ENCODE data around the gene TM2D1. TPM values are rescaled to one million over a fixed set of nuclear protein-coding genes. Genes with fewer than 3 reads are reported as not detected.
"Not testable (repeated sequence)": the region's sequence is repeated elsewhere in the genome, so short reads cannot be mapped to it uniquely, and the experiment has no call there.

Gene TM2D1
- total RNA-seq, 3 donors from 2014 or later, result 40.4 to 45.5 (median 42.6) TPM

DNA sequence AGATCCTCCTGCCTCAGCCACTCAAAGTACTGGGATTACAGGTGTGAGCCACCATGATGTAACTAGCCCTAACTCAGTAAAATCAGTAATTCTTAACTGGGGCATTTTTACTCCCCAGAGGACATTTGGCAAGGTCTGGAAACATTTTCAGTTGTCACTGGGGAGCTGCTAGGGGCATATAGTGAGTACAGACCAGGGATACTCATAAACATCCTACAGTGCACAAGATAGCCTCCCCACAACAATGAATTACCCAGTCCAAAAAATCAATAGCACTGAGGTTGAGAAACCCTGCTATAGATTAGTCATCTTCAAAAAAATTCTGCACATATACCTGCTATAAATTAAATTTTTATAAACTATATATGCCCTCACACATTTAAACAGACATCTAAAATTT is 13.0 kb downstream of the TM2D1 start:
- ATAC-seq, result no peak
- no peaks in the 10 kb centered on the region for H3K4me1 ChIP-seq (ENCODE audit: low read depth)
- H3K36me3 ChIP-seq (ENCODE audit: low read depth), result no peaks in the 10 kb centered on the region
- no peak overlapping the region for H3K4me3 ChIP-seq
- TF ChIP-seq, protein P1, sequence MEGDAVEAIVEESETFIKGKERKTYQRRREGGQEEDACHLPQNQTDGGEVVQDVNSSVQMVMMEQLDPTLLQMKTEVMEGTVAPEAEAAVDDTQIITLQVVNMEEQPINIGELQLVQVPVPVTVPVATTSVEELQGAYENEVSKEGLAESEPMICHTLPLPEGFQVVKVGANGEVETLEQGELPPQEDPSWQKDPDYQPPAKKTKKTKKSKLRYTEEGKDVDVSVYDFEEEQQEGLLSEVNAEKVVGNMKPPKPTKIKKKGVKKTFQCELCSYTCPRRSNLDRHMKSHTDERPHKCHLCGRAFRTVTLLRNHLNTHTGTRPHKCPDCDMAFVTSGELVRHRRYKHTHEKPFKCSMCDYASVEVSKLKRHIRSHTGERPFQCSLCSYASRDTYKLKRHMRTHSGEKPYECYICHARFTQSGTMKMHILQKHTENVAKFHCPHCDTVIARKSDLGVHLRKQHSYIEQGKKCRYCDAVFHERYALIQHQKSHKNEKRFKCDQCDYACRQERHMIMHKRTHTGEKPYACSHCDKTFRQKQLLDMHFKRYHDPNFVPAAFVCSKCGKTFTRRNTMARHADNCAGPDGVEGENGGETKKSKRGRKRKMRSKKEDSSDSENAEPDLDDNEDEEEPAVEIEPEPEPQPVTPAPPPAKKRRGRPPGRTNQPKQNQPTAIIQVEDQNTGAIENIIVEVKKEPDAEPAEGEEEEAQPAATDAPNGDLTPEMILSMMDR (IDR thresholded peaks at IDR 0.05), result no peak
- DNase-seq, result no peak
- intact Hi-C loops (cut with DNase I, micrococcal nuclease), result no loop called here
- no peaks in the 10 kb centered on the region for H3K9me3 ChIP-seq

DNA sequence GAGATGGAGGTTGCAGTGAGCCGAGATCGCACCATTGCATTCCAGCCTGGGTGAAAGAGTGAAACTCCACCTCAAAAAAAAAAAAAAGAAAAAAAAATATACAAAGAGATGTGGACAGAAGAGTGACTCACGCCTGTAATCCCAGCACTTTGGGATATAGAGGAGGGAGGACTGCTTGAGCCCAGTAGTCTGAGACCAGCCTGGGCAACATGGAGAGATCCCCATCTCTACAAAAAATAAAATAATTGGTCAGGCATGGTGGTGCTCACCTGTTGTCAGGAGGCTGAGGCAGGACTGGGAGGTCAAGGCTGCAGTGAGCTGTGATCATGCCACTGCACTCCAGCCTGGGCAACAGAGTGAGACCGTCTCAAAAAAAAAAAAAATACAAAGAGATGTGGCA is 13.7 kb downstream of the TM2D1 start:
- H3K36me3 ChIP-seq (ENCODE audit: low read depth), result not testable (repeated sequence)

DNA sequence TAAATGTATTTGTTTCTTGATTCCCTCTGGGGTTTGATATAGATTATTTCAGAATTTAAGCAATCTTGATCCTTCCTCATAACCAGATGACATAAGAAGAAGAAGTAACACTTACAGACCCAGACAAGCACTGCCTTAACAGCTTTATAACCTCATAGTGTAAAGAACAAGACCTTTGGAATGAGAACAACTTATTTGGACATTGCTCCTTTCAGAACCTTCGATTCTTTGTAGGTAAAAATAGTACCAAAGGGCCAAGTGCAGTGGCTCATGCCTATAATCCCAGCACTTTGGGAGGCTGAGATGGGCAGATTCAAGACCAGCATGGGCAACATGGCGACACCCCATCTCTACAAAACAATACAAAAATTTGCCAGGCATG is 15.0 kb downstream of the TM2D1 start:
- Histone ChIP-seq H3K9me3 (no peaks in the 10 kb centered on the region), H3K4me1 (ENCODE audit: low read depth) (no peaks in the 10 kb centered on the region), H3K36me3 (ENCODE audit: low read depth) (no peaks in the 10 kb centered on the region), H3K4me3 (no peak overlapping the region)
- no peak for DNase-seq
- TF ChIP-seq, protein P1 (IDR thresholded peaks at IDR 0.05), result no peak
- ATAC-seq, result peak; percentile 53
- intact Hi-C loops (cut with DNase I, micrococcal nuclease), result no loop called here

More for the DNA sequence above, 13.7 kb downstream of the TM2D1 start:
- H3K9me3 ChIP-seq; intact Hi-C loops (cut with DNase I, micrococcal nuclease); H3K4me1 ChIP-seq (ENCODE audit: low read depth); DNase-seq; H3K4me3 ChIP-seq: not testable (repeated sequence)
- peak; percentile 36 for ATAC-seq

DNA sequence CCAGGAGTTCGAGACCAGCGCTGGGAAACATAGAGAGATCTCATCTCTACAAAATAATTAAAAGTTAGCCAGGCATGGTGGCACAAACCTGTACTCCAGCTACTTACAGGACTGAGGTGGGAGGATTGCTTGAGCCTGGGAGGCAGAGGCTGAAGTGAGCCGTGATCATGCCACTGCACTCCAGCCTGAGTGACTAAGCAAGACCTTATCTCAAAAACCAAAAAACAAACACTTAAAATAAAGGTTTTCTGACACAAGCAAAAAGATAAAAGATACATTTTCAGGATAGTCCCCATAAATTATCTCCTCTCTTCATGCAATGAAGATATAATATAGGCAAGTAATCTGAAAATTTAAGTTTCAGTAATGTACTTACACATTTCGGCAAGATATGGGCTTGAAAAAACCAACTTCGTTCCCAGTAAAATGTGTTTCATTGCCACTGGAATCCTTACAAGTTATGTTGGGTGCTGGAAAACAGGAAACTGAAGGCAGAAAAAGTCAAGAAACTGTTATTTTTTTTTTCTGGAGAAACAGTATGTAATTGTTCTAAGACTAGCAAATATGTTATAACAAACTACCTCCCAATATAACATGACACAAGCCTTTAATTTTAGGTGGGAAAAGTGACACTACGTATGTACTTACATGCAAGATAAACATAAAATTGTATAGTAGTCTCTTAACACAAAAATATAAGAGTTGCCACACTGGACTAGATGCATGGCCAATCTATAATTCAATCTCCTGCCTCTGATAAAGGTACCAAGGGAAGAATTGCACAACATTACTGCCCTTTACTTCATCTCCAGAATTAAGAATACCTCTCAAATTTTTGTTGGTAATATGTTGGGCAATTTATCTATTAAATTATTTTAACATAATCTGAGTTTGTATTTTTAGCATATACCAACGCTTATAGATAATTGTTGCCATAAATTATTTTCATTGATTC is 15.7 kb downstream of the TM2D1 start:
- DNase-seq, result no peak
- no peaks in the 10 kb centered on the region for H3K9me3 ChIP-seq
- no peak overlapping the region for H3K4me3 ChIP-seq
- H3K36me3 ChIP-seq (ENCODE audit: low read depth), result no peaks in the 10 kb centered on the region
- TF ChIP-seq, protein P1 (IDR thresholded peaks at IDR 0.05), result no peak
- no peaks in the 10 kb centered on the region for H3K4me1 ChIP-seq (ENCODE audit: low read depth)
- intact Hi-C loops (cut with DNase I, micrococcal nuclease), result no loop called here
- no peak for ATAC-seq

DNA sequence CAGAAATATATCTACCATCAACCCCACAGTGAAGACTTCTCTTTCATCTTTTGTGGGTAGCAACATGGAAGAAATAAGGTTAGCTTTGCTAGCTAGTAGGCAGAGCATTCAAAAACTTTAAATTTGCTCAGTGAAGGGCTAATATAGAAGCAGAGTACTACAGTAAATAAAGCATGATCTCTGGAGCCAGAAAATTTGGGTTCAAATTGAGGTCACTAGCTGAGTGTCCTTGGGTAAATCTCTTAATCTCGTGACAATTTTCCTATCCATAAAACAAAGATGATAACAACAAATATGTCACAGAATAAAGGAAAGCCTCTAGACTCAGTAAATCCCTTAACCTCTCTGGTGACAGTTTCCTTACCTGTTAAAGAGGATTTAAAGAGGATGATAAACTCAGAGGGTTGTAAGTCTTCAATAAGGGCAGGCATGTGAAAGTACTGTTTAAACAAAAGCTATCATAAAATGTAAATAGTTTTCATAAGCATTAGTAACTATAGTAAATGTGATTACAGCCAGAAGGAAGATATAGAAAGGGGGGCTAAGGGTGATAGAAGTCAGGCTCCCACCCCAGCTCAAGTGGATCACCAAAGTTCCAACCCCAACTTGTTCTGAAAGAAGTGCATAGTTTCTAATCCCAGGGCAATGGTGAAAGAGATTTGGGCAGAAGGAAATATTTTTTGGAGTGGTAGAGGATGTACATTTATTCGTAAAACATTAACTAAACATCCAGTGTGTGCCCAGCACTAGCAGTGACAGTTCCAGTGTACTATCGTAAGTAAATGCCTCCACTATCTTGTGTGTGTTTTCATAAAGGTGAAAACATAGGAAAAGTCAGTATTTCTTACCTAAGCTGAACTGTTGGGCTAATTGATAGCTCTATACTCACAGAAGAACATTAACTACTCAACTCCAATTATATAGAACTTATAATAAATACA is 24.8 kb downstream of the TM2D1 start:
- intact Hi-C loops (cut with DNase I, micrococcal nuclease), result no loop called here
- Histone ChIP-seq H3K36me3 (ENCODE audit: low read depth) (no peaks in the 10 kb centered on the region), H3K4me1 (ENCODE audit: low read depth) (peaks cover 16% of the 10 kb centered on the region), H3K9me3 (no peaks in the 10 kb centered on the region), H3K4me3 (no peak overlapping the region)
- ATAC-seq (peak; percentile 90), DNase-seq (no peak)
- TF ChIP-seq, protein P1 (IDR thresholded peaks at IDR 0.05), result no peak
